ENCODE results near the gene ING5. TPM values are rescaled to one million over a fixed set of nuclear protein-coding genes. Genes with fewer than 3 reads are reported as not detected.

Gene ING5
- total RNA-seq, 1 donor from 2014 or later: 26.4 TPM

- DNase-seq: no peak
Observed at GRCh38 chr2:241760301-241760771, 58.5 kb downstream of the ING5 start.

GRCh38 chr2:241762321-241762932, 60.6 kb downstream of the ING5 start:
- no peak for DNase-seq

DNA sequence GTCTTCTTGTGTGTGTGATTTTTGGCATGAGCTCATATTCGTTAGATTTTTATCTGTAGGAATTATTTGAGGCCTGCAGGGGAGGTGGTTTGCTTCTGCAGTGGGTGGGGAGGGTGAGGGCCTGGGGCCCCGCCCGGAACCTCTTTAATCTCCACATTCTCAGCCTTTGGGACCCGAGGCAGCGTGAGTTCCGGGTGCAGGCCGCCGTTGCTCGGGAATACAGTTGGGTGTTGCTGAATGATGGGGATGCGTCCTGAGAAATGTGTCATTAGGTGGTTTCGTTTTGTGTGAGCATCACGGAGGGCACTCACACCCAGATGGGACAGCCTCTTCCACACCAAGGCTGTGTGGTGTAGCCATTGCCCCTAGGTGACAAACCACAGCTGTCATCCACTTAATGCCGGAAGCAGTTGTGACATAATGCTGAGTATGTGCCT, 61.1 kb downstream of the ING5 start:
- DNase-seq: no peak

- DNase-seq: no peak
Observed at GRCh38 chr2:241763551-241764274, 61.9 kb downstream of the ING5 start.

- DNase-seq: peak; percentile 57
Observed at GRCh38 chr2:241764275-241765241, 62.7 kb downstream of the ING5 start.

DNA sequence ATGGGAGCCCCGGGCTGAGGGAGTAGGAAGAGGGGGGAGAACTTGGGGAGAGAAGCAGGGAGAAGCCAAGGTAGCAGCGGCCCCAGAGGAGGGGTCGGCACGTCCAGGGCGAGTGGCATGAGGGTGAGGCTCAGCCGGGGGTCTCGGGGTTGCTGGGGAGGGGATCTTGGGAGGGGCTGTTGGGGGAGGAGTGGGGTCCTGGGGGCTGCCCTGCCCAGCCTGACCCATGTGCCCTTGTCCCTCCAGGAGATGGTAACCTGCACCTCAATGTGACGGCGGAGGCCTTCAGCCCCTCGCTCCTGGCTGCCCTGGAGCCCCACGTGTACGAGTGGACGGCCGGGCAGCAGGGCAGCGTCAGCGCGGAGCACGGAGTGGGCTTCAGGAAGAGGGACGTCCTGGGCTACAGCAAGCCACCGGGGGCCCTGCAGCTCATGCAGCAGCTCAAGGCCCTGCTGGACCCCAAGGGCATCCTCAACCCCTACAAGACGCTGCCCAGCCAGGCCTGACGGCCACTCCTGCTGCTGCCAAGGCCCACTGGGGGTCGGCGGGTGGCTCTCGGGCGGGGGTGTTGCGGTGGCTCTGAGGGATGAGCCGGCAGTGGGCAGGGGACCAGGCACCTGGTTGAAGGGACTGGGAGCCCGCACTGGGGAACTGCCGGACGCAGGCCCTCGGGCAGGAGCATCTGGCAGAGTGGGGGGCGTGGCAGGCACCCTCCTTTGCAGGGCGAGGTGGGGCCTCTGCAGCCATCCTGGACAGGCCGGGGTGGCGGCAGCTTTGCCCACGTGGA, 65.8 kb downstream of the ING5 start:
- no peak for DNase-seq

DNA sequence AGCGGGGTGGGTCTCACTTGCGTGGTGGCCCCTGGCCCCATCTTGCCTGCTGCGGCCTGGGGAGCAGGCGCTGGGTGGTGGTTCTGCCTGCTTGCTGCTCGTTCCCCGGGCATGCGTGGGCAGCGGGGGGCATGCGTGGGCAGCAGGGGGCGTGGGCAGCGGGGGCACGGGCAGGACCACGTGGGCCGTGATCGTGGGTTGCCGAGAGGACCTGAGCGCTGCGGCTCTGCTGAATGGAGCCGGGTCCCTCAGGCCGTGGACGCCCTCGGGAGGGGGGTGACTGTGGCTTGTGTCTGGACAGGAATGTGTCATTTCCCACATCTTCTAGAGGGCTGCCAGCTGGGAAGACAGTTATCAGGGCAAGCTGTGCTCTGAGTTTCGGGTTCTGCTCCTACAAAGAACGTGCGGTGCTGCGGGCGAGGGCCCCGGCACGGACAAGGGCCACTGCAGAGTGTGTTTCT, 66.4 kb downstream of the ING5 start:
- no peak for DNase-seq

GRCh38 chr2:241768850-241769249, 67.0 kb downstream of the ING5 start:
- DNase-seq: no peak

DNA sequence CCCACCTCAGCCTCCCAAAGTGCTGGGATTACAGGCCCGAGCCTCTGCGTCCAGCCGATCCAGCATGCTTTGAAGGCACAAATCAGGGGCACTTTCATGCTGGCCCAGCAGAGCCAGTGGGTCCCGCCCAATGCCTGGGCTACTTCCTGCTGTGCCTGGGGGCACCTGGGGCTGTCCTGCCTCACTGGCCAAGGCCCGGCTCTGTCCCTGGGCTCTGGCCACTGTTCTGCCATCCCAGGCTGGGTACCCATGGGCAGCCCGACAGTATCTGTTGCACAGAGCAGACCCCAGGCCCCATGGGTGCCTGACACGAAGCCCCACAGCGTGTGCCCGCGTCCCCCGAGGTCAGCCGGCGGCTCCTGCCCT, 68.0 kb downstream of the ING5 start:
- DNase-seq: no peak

- DNase-seq: no peak
Observed at GRCh38 chr2:241770185-241770935, 68.5 kb downstream of the ING5 start.

DNA sequence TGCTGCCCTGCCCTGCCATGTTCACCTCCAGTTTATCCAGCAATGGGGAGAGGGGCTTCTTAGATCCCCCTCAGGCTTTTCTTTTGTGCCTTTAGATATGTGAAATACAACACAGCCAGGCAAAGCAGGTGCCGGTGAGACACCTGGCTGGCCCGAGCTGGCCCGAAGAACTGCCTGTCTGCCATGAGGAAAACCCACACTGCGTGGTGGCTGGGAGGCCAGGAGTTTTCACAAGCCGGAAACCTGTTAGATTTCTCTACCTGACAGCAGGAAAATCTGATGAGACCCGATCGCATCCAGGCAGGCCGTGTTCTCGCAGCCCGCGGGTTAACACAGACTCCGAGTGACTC, 69.1 kb downstream of the ING5 start:
- no peak for DNase-seq

GRCh38 chr2:241771286-241772062, 69.6 kb downstream of the ING5 start:
- peak; percentile 48 for DNase-seq

- DNase-seq: no peak
Observed at GRCh38 chr2:241772063-241772499, 70.2 kb downstream of the ING5 start.

DNA sequence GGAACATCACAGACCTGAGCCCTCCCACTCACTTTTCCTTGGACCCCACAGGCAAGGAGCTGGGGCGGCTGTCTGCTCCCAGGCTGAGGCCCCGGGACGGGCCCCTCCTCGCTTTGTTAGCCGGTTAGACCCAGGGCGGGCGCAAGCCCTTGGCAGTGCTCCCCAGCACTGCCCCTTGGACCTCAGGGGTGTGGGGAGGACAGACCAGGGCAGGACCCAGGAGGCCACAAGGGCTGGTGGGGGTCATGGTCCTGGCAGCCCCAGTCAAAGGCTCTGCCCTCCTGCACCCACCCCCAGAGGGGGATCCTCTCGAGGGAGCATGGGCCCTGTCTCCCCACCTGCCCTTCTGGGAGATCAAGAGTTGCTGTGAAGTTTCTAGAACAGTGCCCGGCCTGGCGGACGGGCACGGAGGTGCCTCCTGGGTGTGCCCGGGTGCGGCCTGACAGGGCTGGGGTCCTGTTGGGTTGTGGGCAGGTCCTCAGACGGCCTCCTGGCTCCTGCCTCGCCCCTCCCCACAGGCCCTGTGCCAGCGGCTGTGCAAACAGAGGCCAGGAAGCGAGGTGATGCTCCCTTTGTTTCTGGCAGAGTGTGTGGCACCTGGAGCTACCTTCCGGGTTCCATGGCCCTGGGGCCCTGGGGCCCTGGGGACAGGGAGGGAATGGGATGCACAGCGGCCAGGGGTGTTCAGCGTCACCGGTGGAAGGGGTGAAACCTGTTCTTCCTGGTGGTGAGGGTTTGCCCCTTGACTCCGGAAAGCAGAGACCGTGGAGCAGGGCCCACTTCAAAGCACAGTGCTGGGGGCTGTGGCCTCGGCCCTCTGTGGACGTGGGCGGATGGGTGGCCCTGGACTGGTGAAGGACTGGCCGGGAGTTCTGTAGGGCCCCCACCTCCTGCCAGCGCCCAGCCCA, 71.9 kb downstream of the ING5 start:
- no peak for DNase-seq

DNA sequence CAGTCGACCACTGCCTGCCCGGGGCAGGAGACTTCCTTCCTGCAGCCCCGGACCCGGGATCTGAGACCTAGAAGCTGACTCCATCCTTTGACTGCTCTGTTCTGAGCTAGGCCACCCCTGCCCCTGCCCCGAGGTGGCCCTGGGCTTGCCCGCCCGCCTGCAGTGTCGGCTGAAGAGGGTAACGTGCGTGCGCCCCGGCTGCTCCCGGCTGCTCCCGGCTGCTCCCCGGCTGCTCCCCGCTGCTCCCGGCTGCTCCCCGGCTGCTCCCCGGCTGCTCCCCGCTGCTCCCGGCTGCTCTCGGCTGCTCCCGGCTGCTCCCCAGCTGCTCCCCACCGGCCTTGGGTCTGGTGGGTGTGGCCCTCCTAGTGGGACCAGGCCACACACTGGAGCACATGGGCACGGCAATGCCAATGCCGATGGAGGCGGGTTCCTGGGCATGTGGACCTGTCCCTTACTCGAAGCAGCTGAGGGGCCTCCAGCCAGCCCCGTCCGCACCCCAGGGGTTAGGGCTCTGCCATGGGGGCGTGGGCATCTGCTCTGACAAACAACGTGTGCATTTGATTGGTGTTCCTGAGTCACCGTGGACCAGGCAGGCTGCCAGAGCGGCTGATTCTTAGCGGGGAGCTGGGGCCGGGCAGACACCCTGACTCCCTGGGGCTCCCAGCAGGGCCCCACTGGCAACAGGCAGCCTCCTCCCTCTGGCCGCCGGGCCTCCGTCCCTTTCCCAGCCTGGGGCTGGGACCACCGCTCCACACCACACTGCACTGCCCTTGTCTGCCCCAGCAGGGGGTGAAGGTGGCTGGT, 72.8 kb downstream of the ING5 start:
- DNase-seq: no peak

DNA sequence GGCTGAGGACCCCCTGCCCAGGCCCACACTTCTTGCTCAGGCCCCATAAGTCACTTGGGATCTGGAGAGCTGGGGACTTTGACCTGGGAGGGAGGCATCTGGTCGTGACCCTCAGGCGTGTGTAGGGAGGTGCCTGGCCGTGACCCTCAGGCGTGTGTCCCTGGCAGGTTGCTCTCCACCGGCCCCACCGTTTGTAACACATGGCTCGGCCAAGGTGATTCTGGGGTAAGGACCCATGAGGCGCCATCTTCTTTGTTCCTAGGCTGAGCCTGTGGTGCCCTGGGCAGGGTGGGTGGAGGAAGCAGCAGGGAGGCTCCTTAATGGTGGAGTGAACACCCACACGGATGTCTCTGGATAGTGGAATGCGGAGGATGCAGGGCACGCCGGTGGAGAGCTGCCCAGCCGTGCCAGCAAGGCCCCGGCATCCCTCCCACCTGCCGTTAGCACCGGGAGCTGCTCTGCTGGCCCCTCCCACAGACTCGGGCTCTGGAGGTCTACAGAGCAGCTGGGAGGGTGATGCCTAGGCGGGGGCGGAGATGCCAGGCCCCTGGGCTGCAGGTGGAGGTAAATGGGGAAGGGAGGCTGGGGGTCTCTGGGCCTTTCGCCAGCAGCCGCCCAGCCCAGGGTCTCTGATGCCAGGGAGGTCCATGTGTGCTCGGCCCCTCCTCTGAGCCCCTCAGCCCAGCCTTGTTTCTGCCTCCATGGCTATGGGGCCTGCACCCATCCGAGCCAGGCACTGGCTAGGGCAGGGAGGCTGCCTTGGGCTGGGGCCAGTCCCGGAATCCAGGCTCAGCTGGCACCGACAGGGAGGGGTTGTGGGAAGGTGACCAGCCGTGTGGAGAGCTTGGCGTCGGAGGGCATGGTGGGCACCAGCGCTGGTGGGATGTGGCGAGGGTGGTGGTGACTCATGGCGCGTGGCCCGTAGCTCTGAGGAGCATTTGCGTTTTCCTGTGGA, 73.7 kb downstream of the ING5 start:
- DNase-seq: no peak
